Keratinocyte (primary cell): ENCODE measurements around the gene DCLK1.

Experiments used
- EZH2 ChIP-seq: IDR thresholded peaks from one replicate; pipeline ENCODE4 v1.6.1; 2012; ENCODE audit warnings: inconsistent platforms, mild to moderate bottlenecking, low read length, moderate library complexity
- TF ChIP-seq, protein P1 (sequence below), 3 experiments: IDR thresholded peaks in 1 of 3; conservative IDR thresholded peaks in 1 of 3; optimal IDR thresholded peaks in 1 of 3; 2 replicates in 2 of 3; 3 replicates in 1 of 3; pipeline versions ENCODE3 to v1.5.1; 2011; ENCODE audit warnings: low read length in 3 of 3, mild to moderate bottlenecking in 3 of 3, moderate library complexity in 2 of 3, control low read depth in 1 of 3, inconsistent platforms in 1 of 3; ENCODE audit not compliant: insufficient read depth in 2 of 3; ENCODE audit errors: extremely low read depth in 1 of 3

DNA sequence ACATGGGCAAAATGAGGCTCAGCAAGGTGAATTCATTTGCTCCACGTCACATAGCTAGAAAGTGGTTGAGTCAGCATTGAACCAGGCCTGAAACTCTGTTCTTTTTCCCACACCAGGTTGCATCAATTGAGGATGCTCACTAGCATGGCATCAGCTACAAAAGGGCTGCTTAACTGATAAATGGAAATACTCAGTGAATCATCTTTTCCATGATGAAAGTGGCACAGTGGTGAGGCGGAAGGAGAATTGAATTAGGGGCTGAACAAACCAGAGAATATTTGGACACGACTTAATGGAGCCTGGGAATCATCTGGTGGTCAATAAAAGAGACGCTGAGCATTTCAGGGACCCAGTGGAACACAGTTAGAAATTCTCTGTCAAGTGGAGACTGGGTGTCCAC is 334.6 kb downstream of the DCLK1 start:
- TF ChIP-seq, protein P1, sequence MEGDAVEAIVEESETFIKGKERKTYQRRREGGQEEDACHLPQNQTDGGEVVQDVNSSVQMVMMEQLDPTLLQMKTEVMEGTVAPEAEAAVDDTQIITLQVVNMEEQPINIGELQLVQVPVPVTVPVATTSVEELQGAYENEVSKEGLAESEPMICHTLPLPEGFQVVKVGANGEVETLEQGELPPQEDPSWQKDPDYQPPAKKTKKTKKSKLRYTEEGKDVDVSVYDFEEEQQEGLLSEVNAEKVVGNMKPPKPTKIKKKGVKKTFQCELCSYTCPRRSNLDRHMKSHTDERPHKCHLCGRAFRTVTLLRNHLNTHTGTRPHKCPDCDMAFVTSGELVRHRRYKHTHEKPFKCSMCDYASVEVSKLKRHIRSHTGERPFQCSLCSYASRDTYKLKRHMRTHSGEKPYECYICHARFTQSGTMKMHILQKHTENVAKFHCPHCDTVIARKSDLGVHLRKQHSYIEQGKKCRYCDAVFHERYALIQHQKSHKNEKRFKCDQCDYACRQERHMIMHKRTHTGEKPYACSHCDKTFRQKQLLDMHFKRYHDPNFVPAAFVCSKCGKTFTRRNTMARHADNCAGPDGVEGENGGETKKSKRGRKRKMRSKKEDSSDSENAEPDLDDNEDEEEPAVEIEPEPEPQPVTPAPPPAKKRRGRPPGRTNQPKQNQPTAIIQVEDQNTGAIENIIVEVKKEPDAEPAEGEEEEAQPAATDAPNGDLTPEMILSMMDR (optimal IDR thresholded peaks at IDR 0.05 in 1 of 3, IDR thresholded peaks at IDR 0.05 in 1 of 3, conservative IDR thresholded peaks at IDR 0.05 in 1 of 3; ENCODE audit: extremely low read depth in 1 of 3, insufficient read depth in 2 of 3, low read length in 3 of 3): no peak
- no peak for TF ChIP-seq EZH2
